ENCODE data around the gene TJP1. TPM values are rescaled to one million over a fixed set of nuclear protein-coding genes. Genes with fewer than 3 reads are reported as not detected.
A peak's percentile ranks its signal among the peaks of the same experiment; 100 is the strongest.

Gene TJP1
- total RNA-seq, 1 donor from 2014 or later, result 90.6 TPM

DNA sequence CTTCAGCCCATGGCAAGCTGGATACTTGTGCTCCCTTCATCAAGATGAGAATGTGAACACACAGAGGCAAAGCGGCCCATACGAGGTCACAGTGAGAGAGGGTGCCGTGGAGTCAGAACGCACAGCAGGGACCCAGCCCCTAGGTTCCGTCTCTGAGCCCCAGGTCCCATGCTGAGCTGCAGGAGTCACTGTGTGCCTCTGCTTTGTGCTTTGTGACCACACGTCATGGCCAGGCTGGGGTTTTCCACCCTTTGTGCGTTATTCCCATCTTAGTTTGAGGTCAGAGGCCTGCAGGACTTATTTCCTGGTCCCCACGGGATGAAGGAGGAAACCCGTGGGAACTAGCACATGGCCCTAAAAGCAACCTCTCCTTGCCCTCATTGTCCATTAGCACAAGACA lies 140.3 kb downstream of the TJP1 start:
- peak overlapping the region; percentile 27 for H3K27ac Mint-ChIP-seq (ENCODE audit: unreplicated experiment)
- no peaks in the 10 kb centered on the region for H3K36me3 Mint-ChIP-seq (ENCODE audit: low read depth)
- no peak overlapping the region for H3K4me3 Mint-ChIP-seq
- H3K4me1 Mint-ChIP-seq, result peaks cover 11% of the 10 kb centered on the region
- peaks cover 6% of the 10 kb centered on the region for H3K9me3 Mint-ChIP-seq
- DNase-seq (ENCODE audit: low read depth, low spot score), result no peak
- TF ChIP-seq, protein P1, sequence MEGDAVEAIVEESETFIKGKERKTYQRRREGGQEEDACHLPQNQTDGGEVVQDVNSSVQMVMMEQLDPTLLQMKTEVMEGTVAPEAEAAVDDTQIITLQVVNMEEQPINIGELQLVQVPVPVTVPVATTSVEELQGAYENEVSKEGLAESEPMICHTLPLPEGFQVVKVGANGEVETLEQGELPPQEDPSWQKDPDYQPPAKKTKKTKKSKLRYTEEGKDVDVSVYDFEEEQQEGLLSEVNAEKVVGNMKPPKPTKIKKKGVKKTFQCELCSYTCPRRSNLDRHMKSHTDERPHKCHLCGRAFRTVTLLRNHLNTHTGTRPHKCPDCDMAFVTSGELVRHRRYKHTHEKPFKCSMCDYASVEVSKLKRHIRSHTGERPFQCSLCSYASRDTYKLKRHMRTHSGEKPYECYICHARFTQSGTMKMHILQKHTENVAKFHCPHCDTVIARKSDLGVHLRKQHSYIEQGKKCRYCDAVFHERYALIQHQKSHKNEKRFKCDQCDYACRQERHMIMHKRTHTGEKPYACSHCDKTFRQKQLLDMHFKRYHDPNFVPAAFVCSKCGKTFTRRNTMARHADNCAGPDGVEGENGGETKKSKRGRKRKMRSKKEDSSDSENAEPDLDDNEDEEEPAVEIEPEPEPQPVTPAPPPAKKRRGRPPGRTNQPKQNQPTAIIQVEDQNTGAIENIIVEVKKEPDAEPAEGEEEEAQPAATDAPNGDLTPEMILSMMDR (conservative IDR thresholded peaks at IDR 0.05), result no peak
- H3K27me3 Mint-ChIP-seq (ENCODE audit: low read depth), result peaks cover 6% of the 10 kb centered on the region

DNA sequence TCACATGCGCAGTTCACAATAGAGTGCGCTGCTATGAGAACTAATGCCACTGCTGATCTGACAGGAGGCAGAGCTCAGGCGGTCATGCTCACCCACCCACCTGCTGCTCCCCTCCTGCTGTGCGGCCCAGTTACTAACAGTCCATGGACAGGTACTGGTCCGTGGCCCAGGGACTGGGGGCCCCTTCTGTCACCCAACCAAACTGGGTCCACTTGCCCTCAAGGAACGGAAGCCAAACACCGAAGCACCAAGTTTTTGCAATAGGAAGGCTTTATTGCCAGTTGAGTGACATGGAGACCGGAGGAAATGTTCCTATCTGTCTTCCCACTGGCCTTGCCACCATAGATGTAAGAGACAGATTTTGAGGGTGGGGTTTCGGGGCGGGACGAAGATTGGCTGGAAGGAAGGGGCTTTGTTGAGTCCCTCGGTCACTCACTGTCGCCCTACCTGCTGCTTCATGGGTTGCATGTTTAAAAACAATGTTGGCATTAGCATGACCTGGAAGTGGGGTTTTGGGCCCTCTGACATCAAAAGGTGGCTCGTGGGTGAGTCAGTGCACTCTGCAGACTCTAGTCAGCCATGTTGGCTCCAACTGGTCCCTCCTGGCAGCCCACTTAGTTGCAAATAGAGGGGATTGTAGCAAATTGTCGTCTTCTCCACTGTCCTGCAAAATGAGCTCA lies 141.0 kb downstream of the TJP1 start:
- TF ChIP-seq, protein P1 (conservative IDR thresholded peaks at IDR 0.05), result no peak
- Mint-ChIP-seq H3K27me3 (ENCODE audit: low read depth) (peaks cover 12% of the 10 kb centered on the region), H3K4me3 (no peak overlapping the region), H3K9me3 (peaks cover under 1% of the 10 kb centered on the region), H3K27ac (ENCODE audit: unreplicated experiment) (no peak overlapping the region), H3K4me1 (peaks cover 16% of the 10 kb centered on the region), H3K36me3 (ENCODE audit: low read depth) (no peaks in the 10 kb centered on the region)
- DNase-seq (ENCODE audit: low read depth, low spot score), result no peak

DNA sequence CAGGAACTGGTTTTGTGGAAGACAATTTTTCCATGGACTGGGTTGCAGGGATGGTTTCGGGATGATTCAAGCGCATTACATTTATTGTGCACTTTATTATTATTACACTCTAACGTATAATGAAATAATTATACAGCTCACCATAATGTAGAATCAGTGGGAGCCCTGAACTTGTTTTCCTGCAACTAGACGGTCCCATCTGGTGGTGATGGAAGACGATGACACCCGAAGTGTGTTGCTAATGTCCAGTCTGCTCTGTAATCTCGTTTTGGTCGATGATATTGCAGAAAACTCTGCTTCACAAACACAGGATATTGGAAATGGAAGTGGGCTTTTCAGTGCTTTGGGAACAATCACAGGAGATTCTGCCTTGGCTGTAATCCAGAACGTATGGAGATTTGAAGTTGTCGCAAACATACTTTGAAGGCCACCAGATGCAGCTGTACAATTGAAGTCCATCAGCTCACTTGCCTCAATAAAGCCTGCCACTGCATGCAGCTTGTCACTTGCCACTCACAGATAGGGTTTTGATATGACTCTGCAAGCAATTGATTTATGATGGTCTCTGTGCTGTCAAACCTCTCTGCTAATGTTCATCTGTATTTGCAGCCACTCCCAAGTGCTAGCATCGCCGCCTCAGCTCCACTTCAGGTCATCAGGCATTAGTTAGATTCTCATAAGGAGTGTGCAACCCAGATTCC lies 141.7 kb downstream of the TJP1 start:
- Mint-ChIP-seq H3K27me3 (ENCODE audit: low read depth) (peaks cover 19% of the 10 kb centered on the region), H3K4me3 (no peak overlapping the region), H3K9me3 (no peaks in the 10 kb centered on the region), H3K36me3 (ENCODE audit: low read depth) (no peaks in the 10 kb centered on the region), H3K4me1 (peaks cover 16% of the 10 kb centered on the region), H3K27ac (ENCODE audit: unreplicated experiment) (no peak overlapping the region)
- TF ChIP-seq, protein P1 (conservative IDR thresholded peaks at IDR 0.05), result no peak
- DNase-seq (ENCODE audit: low read depth, low spot score), result no peak

DNA sequence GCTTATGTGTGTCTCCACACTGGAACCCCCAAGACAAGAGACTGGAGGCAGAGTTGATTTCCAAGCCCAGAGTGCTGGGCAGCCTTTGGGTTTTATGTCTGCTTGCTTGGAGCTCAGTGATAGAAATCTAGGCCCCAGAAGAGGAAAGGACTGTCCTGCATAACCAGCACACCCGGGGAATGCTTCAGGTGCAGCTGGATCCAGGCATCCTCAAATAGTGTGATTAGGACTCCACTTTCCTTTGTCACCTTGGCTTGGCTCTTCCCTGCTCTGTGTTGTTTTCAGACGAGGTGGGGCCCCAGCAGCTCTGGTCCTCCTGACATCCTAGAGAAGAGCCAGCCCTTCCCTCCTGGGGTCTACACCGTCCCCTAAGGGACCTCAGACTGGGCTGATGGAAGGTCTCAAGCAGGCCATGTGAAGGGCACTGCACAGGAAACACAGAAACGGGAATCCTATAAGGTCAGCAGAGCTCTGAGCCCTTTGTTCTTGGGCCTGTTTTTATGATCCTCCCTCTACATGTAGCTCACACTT lies 143.7 kb downstream of the TJP1 start:
- H3K4me1 Mint-ChIP-seq, result peaks cover 18% of the 10 kb centered on the region
- H3K27me3 Mint-ChIP-seq (ENCODE audit: low read depth), result peaks cover 27% of the 10 kb centered on the region
- no peak for DNase-seq (ENCODE audit: low read depth, low spot score)
- H3K9me3 Mint-ChIP-seq, result no peaks in the 10 kb centered on the region
- peak overlapping the region; percentile 5 for H3K4me3 Mint-ChIP-seq
- TF ChIP-seq, protein P1 (conservative IDR thresholded peaks at IDR 0.05), result no peak
- no peaks in the 10 kb centered on the region for H3K36me3 Mint-ChIP-seq (ENCODE audit: low read depth)
- no peak overlapping the region for H3K27ac Mint-ChIP-seq (ENCODE audit: unreplicated experiment)

DNA sequence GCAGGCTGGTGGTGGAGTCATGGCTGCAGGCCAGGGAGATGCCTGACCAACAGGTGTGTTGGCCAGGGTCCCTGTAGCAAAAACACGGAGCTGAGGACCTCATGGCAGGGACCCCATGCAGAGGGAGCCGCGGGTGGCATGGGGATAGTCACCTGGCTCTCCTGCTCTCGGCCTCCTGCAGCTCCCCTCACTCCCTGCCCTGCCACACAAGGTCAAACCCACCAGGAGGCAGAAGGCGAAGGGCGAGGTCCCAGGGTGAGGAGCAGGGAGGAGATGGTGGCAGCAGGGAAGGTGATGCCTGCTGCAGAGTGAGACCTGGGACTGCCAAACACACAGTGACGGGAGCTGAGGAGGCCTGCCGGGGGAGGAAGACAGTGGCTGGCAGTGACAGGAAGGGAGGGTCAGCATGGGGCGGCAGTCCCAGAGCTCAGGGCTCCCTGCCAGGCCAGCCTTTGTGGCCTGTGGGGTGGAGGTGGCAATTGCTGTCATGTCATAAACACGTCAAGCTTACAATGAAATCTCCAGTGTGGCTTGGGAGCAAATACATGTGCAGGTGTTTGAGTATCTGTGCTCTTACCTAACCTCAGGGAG lies 144.3 kb downstream of the TJP1 start:
- H3K36me3 Mint-ChIP-seq (ENCODE audit: low read depth), result no peaks in the 10 kb centered on the region
- H3K27ac Mint-ChIP-seq (ENCODE audit: unreplicated experiment), result no peak overlapping the region
- H3K9me3 Mint-ChIP-seq, result no peaks in the 10 kb centered on the region
- peaks cover 17% of the 10 kb centered on the region for H3K4me1 Mint-ChIP-seq
- H3K27me3 Mint-ChIP-seq (ENCODE audit: low read depth), result peaks cover 28% of the 10 kb centered on the region
- TF ChIP-seq, protein P1 (conservative IDR thresholded peaks at IDR 0.05), result no peak
- H3K4me3 Mint-ChIP-seq, result peak overlapping the region; percentile 69
- DNase-seq (ENCODE audit: low read depth, low spot score), result no peak

Data from neural crest cell (in vitro differentiated cells).